GM12875 (cell line): ENCODE measurements around the gene SHOX.

Source experiments
- H3K4me3 ChIP-seq: one replicate; pipeline ENCODE4 v1.5.1; 2011; ENCODE audit warnings: low read depth, low read length, control low read depth
- CTCF ChIP-seq: IDR thresholded peaks from 2 replicates; pipeline ENCODE4 v1.5.1; 2011; ENCODE audit warnings: low read depth, mild to moderate bottlenecking, control low read depth, inconsistent platforms, low read length, moderate library complexity, borderline replicate concordance; ENCODE audit not compliant: insufficient read depth

Gene SHOX

GRCh38 chrX:681989-682388 is 51.4 kb downstream of the SHOX start:
- TF ChIP-seq CTCF: no peak
- H3K4me3 ChIP-seq: no peak overlapping the region

- TF ChIP-seq CTCF: no peak
- no peak overlapping the region for H3K4me3 ChIP-seq
Measured at GRCh38 chrX:682892-683291, 52.3 kb downstream of the SHOX start.

- no peak for TF ChIP-seq CTCF
- H3K4me3 ChIP-seq: no peak overlapping the region
Measured at GRCh38 chrX:683576-683975, 53.0 kb downstream of the SHOX start.

GRCh38 chrX:685120-686032 is 54.8 kb downstream of the SHOX start:
- no peak for TF ChIP-seq CTCF

GRCh38 chrX:689983-690382 is 59.4 kb downstream of the SHOX start:
- H3K4me3 ChIP-seq: no peak overlapping the region
- TF ChIP-seq CTCF: no peak

More at GRCh38 chrX:685120-686032, 54.8 kb downstream of the SHOX start:
- H3K4me3 ChIP-seq: no peak overlapping the region

- H3K4me3 ChIP-seq: no peak overlapping the region
- TF ChIP-seq CTCF: no peak
Measured at GRCh38 chrX:694800-695199, 64.2 kb downstream of the SHOX start.

- no peak overlapping the region for H3K4me3 ChIP-seq
- no peak for TF ChIP-seq CTCF
Measured at GRCh38 chrX:698206-698605, 67.6 kb downstream of the SHOX start.
